ENCODE results near the gene ADD3. TPM values are rescaled to one million over a fixed set of nuclear protein-coding genes. Genes with fewer than 3 reads are reported as not detected.

ADD3 gene
- total RNA-seq, 3 donors from 2014 or later: 109 to 165 (median 141) TPM

GRCh38 chr10:110034596-110034995 lies 26.8 kb downstream of the ADD3 start:
- Histone ChIP-seq H3K9me3 (no peaks in the 10 kb centered on the region), H3K36me3 (ENCODE audit: low read depth) (no peaks in the 10 kb centered on the region), H3K4me3 (no peak overlapping the region), H3K4me1 (ENCODE audit: low read depth) (peaks cover 15% of the 10 kb centered on the region)
- intact Hi-C loops (cut with DNase I, micrococcal nuclease): no loop called here
- no peak for TF ChIP-seq CTCF (IDR thresholded peaks at IDR 0.05)
- DNase-seq: no peak
- no peak for ATAC-seq

- no peak for TF ChIP-seq CTCF (IDR thresholded peaks at IDR 0.05)
- Histone ChIP-seq H3K36me3 (ENCODE audit: low read depth) (no peaks in the 10 kb centered on the region), H3K9me3 (no peaks in the 10 kb centered on the region), H3K4me3 (no peak overlapping the region), H3K4me1 (ENCODE audit: low read depth) (peaks cover 15% of the 10 kb centered on the region)
- intact Hi-C loops (cut with DNase I, micrococcal nuclease): no loop called here
- ATAC-seq (peak; percentile 30), DNase-seq (no peak)
These were observed 27.5 kb downstream of the ADD3 start for GRCh38 chr10:110035070-110035921.

DNA sequence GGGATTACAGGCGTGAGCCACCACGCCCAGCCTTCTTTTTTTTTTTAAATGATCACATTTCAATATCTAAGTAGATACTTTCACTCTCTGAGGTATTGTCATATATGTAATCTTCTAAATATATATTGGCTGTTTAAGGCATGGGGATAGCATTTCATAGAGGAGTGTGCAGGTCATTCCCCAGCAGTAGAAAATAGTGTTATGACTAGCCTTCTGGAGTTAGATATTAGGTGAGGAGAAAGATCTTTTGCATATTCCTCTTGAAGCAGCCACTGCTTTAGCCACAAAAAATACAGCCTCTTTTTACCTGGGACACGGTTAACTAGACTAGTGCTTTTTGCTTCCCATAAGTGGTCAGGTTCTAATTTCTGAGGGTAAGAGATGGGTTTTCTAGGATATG lies 28.9 kb downstream of the ADD3 start:
- Histone ChIP-seq H3K4me1 (ENCODE audit: low read depth) (peaks cover 15% of the 10 kb centered on the region), H3K36me3 (ENCODE audit: low read depth) (no peaks in the 10 kb centered on the region), H3K4me3 (no peak overlapping the region), H3K9me3 (no peaks in the 10 kb centered on the region)
- peak; percentile 6 for ATAC-seq
- no peak for TF ChIP-seq CTCF (IDR thresholded peaks at IDR 0.05)
- intact Hi-C loops (cut with DNase I, micrococcal nuclease): no loop called here
- DNase-seq: no peak

- H3K36me3 ChIP-seq (ENCODE audit: low read depth): no peaks in the 10 kb centered on the region
- intact Hi-C loops (cut with DNase I, micrococcal nuclease): no loop called here
- ATAC-seq (no peak), DNase-seq (no peak)
- no peak overlapping the region for H3K4me3 ChIP-seq
- H3K9me3 ChIP-seq: no peaks in the 10 kb centered on the region
- TF ChIP-seq CTCF (IDR thresholded peaks at IDR 0.05): no peak
- H3K4me1 ChIP-seq (ENCODE audit: low read depth): peaks cover 15% of the 10 kb centered on the region
These were observed 31.5 kb downstream of the ADD3 start for GRCh38 chr10:110039254-110039653.

GRCh38 chr10:110040108-110040507 lies 32.3 kb downstream of the ADD3 start:
- H3K9me3 ChIP-seq: no peaks in the 10 kb centered on the region
- no peaks in the 10 kb centered on the region for H3K36me3 ChIP-seq (ENCODE audit: low read depth)
- ATAC-seq (no peak), DNase-seq (no peak)
- H3K4me3 ChIP-seq: no peak overlapping the region
- H3K4me1 ChIP-seq (ENCODE audit: low read depth): peaks cover 13% of the 10 kb centered on the region
- intact Hi-C loops (cut with DNase I, micrococcal nuclease): no loop called here
- no peak for TF ChIP-seq CTCF (IDR thresholded peaks at IDR 0.05)
